Measurements from ENCODE around the gene SOX4. TPM values are rescaled to one million over a fixed set of nuclear protein-coding genes. Genes with fewer than 3 reads are reported as not detected.

The SOX4 gene
- total RNA-seq, 1 experiment from 2014 or later, result 67.0 TPM

DNA sequence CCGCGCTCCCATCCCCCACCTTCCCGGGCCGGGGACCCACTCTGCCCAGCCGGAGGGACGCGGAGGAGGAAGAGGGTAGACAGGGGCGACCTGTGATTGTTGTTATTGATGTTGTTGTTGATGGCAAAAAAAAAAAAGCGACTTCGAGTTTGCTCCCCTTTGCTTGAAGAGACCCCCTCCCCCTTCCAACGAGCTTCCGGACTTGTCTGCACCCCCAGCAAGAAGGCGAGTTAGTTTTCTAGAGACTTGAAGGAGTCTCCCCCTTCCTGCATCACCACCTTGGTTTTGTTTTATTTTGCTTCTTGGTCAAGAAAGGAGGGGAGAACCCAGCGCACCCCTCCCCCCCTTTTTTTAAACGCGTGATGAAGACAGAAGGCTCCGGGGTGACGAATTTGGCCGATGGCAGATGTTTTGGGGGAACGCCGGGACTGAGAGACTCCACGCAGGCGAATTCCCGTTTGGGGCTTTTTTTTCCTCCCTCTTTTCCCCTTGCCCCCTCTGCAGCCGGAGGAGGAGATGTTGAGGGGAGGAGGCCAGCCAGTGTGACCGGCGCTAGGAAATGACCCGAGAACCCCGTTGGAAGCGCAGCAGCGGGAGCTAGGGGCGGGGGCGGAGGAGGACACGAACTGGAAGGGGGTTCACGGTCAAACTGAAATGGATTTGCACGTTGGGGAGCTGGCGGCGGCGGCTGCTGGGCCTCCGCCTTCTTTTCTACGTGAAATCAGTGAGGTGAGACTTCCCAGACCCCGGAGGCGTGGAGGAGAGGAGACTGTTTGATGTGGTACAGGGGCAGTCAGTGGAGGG lies 2.8 kb downstream of the SOX4 start:
- TF ChIP-seq JUND (IDR thresholded peaks at IDR 0.05) (no peak), EZH2phosphoT487 (IDR thresholded peaks at IDR 0.05; ENCODE audit: borderline replicate concordance) (no peak), ELF1 (IDR thresholded peaks at IDR 0.05; ENCODE audit: borderline replicate concordance, low read depth) (no peak), MAX (IDR thresholded peaks at IDR 0.05) (no peak), YY1 (IDR thresholded peaks at IDR 0.05; ENCODE audit: extremely low read depth, insufficient replicate concordance, low read depth, low read length) (no peak), POLR2AphosphoS5 (IDR thresholded peaks at IDR 0.05; ENCODE audit: low read depth, low read length) (no peak), CTCF (IDR thresholded peaks at IDR 0.05 in 2 of 3, conservative IDR thresholded peaks at IDR 0.05 in 1 of 3; ENCODE audit: borderline replicate concordance in 1 of 3, insufficient read depth in 1 of 3, low read depth in 2 of 3, low read length in 2 of 3) (no peak), FOSL1 (IDR thresholded peaks at IDR 0.05; ENCODE audit: low read depth) (no peak), TCF7L2 (IDR thresholded peaks at IDR 0.05; ENCODE audit: borderline replicate concordance, extremely low read depth, insufficient read depth, insufficient read length) (no peak)
- TF ChIP-seq, protein P1, sequence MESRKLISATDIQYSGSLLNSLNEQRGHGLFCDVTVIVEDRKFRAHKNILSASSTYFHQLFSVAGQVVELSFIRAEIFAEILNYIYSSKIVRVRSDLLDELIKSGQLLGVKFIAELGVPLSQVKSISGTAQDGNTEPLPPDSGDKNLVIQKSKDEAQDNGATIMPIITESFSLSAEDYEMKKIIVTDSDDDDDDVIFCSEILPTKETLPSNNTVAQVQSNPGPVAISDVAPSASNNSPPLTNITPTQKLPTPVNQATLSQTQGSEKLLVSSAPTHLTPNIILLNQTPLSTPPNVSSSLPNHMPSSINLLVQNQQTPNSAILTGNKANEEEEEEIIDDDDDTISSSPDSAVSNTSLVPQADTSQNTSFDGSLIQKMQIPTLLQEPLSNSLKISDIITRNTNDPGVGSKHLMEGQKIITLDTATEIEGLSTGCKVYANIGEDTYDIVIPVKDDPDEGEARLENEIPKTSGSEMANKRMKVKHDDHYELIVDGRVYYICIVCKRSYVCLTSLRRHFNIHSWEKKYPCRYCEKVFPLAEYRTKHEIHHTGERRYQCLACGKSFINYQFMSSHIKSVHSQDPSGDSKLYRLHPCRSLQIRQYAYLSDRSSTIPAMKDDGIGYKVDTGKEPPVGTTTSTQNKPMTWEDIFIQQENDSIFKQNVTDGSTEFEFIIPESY (IDR thresholded peaks at IDR 0.05; ENCODE audit: extremely low read depth, insufficient replicate concordance, low read length), result no peak
- ChIA-PET CTCF (interaction anchor here (0.7 kb wide), 2 partner anchors 152 to 718 kb away, joined by 3 read pairs; no protein-coding TSS in a partner anchor), RAD21 (ENCODE audit: low non-redundant PET in 1 of 2, low total read pairs in 2 of 2, uncharacterized antibody in 2 of 2, unreplicated experiment in 2 of 2) (interaction anchor here in 1 of 2 experiments (0.7 kb wide), 1 partner anchor 928 kb away, joined by 3 read pairs; no protein-coding TSS in a partner anchor), POLR2A (interaction anchor here (0.9 to 1.1 kb wide), 2 partner anchors 8 to 715 kb away, joined by 3 to 4 read pairs; no protein-coding TSS in a partner anchor)
- no peaks in the 10 kb centered on the region for H3K9me2 ChIP-seq (ENCODE audit: insufficient read depth)
- no peak overlapping the region for H2AFZ ChIP-seq (ENCODE audit: low read depth, low read length, poor library complexity, severe bottlenecking)
- peak overlapping the region; percentile 80 for H3K9ac ChIP-seq (ENCODE audit: low read length)
- ATAC-seq (0 out of 2 replicates have a peak, but pooled peaks have one; percentile 17), DNase-seq (ENCODE audit: low read depth, low spot score) (no peak)
- no peaks in the 10 kb centered on the region for H3K9me3 ChIP-seq (ENCODE audit: control insufficient read depth in 1 of 2, insufficient read depth in 1 of 2, low read depth in 1 of 2, low read length in 2 of 2)
- no peaks in the 10 kb centered on the region for H3K27me3 ChIP-seq (ENCODE audit: insufficient read depth, low read length)
- peak overlapping the region; percentile 88 for H3K4me2 ChIP-seq (ENCODE audit: low read length)
- peaks cover 45% of the 10 kb centered on the region for H3K79me2 ChIP-seq (ENCODE audit: insufficient read depth, low read length)
- intact Hi-C loops (cut with micrococcal nuclease), result loop anchor here (5.0 kb wide), 1 partner anchor 341 kb away; no protein-coding TSS in a partner anchor
- peak overlapping the region; percentile 69 to 81 for H3K4me3 ChIP-seq (replicated peaks in 1 of 2; ENCODE audit: low read depth in 1 of 2, low read length in 2 of 2)
- H3K27ac ChIP-seq (ENCODE audit: low read depth, low read length), result peak overlapping the region; percentile 87
- TSS peak; percentile 29 for BruUV-seq (replicated peaks)
- H3K36me3 ChIP-seq (ENCODE audit: control insufficient read depth in 1 of 2, insufficient read depth in 2 of 2, low read length in 2 of 2), result peaks cover 0 to 9% of the 10 kb centered on the region in 2 experiments; a peak in 1 of 4 replicates
- H3K4me1 ChIP-seq (ENCODE audit: control insufficient read depth in 1 of 2, insufficient read depth in 2 of 2, low read length in 2 of 2), result peaks cover 4 to 30% of the 10 kb centered on the region in 2 experiments
- no peaks in the 10 kb centered on the region for H4K20me1 ChIP-seq (ENCODE audit: insufficient read depth)
